ENCODE results near the gene FGFRL1.

FGFRL1 gene

GRCh38 chr4:1009542-1010394 is 1.7 kb upstream of the FGFRL1 start:
- DNase-seq: peak; percentile 59 to 82 (median 69)

GRCh38 chr4:1010395-1011021 is 918 bp upstream of the FGFRL1 start:
- DNase-seq: peak; percentile 35 to 87 (median 58)

- DNase-seq: no peak
These were observed 224 bp downstream of the FGFRL1 start for GRCh38 chr4:1011666-1012033.

- peak in 2 of 5 donors; percentile 34 to 38 for DNase-seq
These were observed 761 bp downstream of the FGFRL1 start for GRCh38 chr4:1012034-1012739.

- no peak for DNase-seq
These were observed 2.0 kb downstream of the FGFRL1 start for GRCh38 chr4:1013225-1014073.

- DNase-seq: no peak
These were observed 3.1 kb downstream of the FGFRL1 start for GRCh38 chr4:1014291-1015167.

- DNase-seq: no peak
These were observed 3.8 kb downstream of the FGFRL1 start for GRCh38 chr4:1015179-1015578.

GRCh38 chr4:1015746-1016145 is 4.3 kb downstream of the FGFRL1 start:
- DNase-seq: no peak

- no peak for DNase-seq
These were observed 5.8 kb downstream of the FGFRL1 start for GRCh38 chr4:1017211-1017610.

- DNase-seq: no peak
These were observed 6.3 kb downstream of the FGFRL1 start for GRCh38 chr4:1017706-1018105.

- DNase-seq: no peak
These were observed 7.0 kb downstream of the FGFRL1 start for GRCh38 chr4:1018147-1019020.

- no peak for DNase-seq
These were observed 7.9 kb downstream of the FGFRL1 start for GRCh38 chr4:1019320-1019719.

GRCh38 chr4:1019729-1020470 is 8.5 kb downstream of the FGFRL1 start:
- no peak for DNase-seq

GRCh38 chr4:1021386-1022050 is 10.1 kb downstream of the FGFRL1 start:
- no peak for DNase-seq

GRCh38 chr4:1022051-1022738 is 10.8 kb downstream of the FGFRL1 start:
- no peak for DNase-seq

GRCh38 chr4:1022739-1023066 is 11.3 kb downstream of the FGFRL1 start:
- no peak for DNase-seq

GRCh38 chr4:1023075-1023640 is 11.7 kb downstream of the FGFRL1 start:
- DNase-seq: no peak

Measured in T-helper 1 cell (primary cell).